Posterior vena cava (tissue), 2 donors: ENCODE data around the gene DDAH1. TPM values are rescaled to one million over a fixed set of nuclear protein-coding genes. Genes with fewer than 3 reads are reported as not detected.

ENCODE experiments used
- DNase-seq: peaks from one replicate; pipeline ENCODE4 v3.0.0-alpha.2; 2020; ENCODE audit warnings: low spot score
- intact Hi-C, 2 donors: fragments of 100-400 bp; cut with DNase I; formaldehyde crosslinking; loops; one replicate each; pipeline versions ENCODE4 v1.14.1 to v1.14.2; 2022 to 2023
- total RNA-seq, 2 donors: library from RNA; stranded (reverse); fragmentation: NEBNext Ultra II Directional; extraction: Animal tissue kit (Norgen Biotek cat#: 25700); gene quantifications; one replicate each; pipeline ENCODE4 v1.2.1, GENCODE V29; 2021
- donor health status: DM: yes; HTN: yes; CAD: no.
- donor health status: DM: yes; HTN: yes; CAD: no.

Gene DDAH1
- total RNA-seq, 2 donors from 2014 or later = 31.8 to 46.1 TPM

GRCh38 chr1:85321237-85321964, 143.6 kb downstream of the DDAH1 start:
- intact Hi-C loops = no loop called here
- DNase-seq = no peak

- intact Hi-C loops = no loop called here
- no peak for DNase-seq
Observed at GRCh38 chr1:85320371-85321131, 144.4 kb downstream of the DDAH1 start.

- intact Hi-C loops = loop anchor here in 1 of 2 donors (10.0 kb wide), 1 partner anchor 75 kb away; no protein-coding TSS in a partner anchor
- no peak for DNase-seq
Observed at GRCh38 chr1:85319931-85320330, 145.0 kb downstream of the DDAH1 start.

- intact Hi-C loops = loop anchor here in 1 of 2 donors (10.0 kb wide), 1 partner anchor 75 kb away; no protein-coding TSS in a partner anchor
- DNase-seq = no peak
Observed at GRCh38 chr1:85319491-85319890, 145.5 kb downstream of the DDAH1 start.

- intact Hi-C loops = loop anchor here in 1 of 2 donors (10.0 kb wide), 1 partner anchor 77 kb away; no protein-coding TSS in a partner anchor
- no peak for DNase-seq
Observed at GRCh38 chr1:85318217-85318616, 146.7 kb downstream of the DDAH1 start.

- no peak for DNase-seq
- intact Hi-C loops = loop anchor here in 1 of 2 donors (10.0 kb wide), 1 partner anchor 77 kb away; no protein-coding TSS in a partner anchor
Observed at GRCh38 chr1:85317560-85317959, 147.4 kb downstream of the DDAH1 start.

- DNase-seq = no peak
- intact Hi-C loops = loop anchor here in 1 of 2 donors (10.0 kb wide), 1 partner anchor 78 kb away; no protein-coding TSS in a partner anchor
Observed at GRCh38 chr1:85316321-85316720, 148.6 kb downstream of the DDAH1 start.

- no peak for DNase-seq
- intact Hi-C loops = loop anchor here in 1 of 2 donors (10.0 kb wide), 1 partner anchor 79 kb away; no protein-coding TSS in a partner anchor
Observed at GRCh38 chr1:85315789-85316188, 149.2 kb downstream of the DDAH1 start.

GRCh38 chr1:85314726-85315125, 150.2 kb downstream of the DDAH1 start:
- DNase-seq = no peak
- intact Hi-C loops = loop anchor here in 1 of 2 donors (10.0 kb wide), 1 partner anchor 80 kb away; no protein-coding TSS in a partner anchor

- intact Hi-C loops = loop anchor here in 1 of 2 donors (10.0 kb wide), 1 partner anchor 81 kb away; no protein-coding TSS in a partner anchor
- DNase-seq = no peak
Observed at GRCh38 chr1:85313888-85314696, 150.9 kb downstream of the DDAH1 start.

- no peak for DNase-seq
- intact Hi-C loops = loop anchor here in 1 of 2 donors (10.0 kb wide), 1 partner anchor 83 kb away; no protein-coding TSS in a partner anchor
Observed at GRCh38 chr1:85311818-85312217, 153.1 kb downstream of the DDAH1 start.

GRCh38 chr1:85308833-85309350, 156.1 kb downstream of the DDAH1 start:
- no peak for DNase-seq
- intact Hi-C loops = loop anchor here (5.0 kb wide), 2 partner anchors 268 to 383 kb away; no protein-coding TSS in a partner anchor

- DNase-seq = peak; percentile 96
- intact Hi-C loops = loop anchor here (5.0 kb wide), 2 partner anchors 269 to 384 kb away; no protein-coding TSS in a partner anchor
Observed at GRCh38 chr1:85307987-85308832, 156.7 kb downstream of the DDAH1 start.

GRCh38 chr1:85306236-85306635, 158.7 kb downstream of the DDAH1 start:
- no peak for DNase-seq
- intact Hi-C loops = loop anchor here (5.0 kb wide), 2 partner anchors 271 to 386 kb away; no protein-coding TSS in a partner anchor

GRCh38 chr1:85303440-85304162, 161.4 kb downstream of the DDAH1 start:
- DNase-seq = no peak
- intact Hi-C loops = no loop called here

- intact Hi-C loops = no loop called here
- DNase-seq = no peak
Observed at GRCh38 chr1:85300140-85300539, 164.8 kb downstream of the DDAH1 start.
